Measurements from ENCODE around the gene BEST4. TPM values are rescaled to one million over a fixed set of nuclear protein-coding genes. Genes with fewer than 3 reads are reported as not detected.
"Not testable (repeated sequence)": the region's sequence is repeated elsewhere in the genome, so short reads cannot be mapped to it uniquely, and the experiment has no call there.

BEST4 gene
- total RNA-seq, 4 donors from 2014 or later, result 0.32 TPM; not detected in 3

DNA sequence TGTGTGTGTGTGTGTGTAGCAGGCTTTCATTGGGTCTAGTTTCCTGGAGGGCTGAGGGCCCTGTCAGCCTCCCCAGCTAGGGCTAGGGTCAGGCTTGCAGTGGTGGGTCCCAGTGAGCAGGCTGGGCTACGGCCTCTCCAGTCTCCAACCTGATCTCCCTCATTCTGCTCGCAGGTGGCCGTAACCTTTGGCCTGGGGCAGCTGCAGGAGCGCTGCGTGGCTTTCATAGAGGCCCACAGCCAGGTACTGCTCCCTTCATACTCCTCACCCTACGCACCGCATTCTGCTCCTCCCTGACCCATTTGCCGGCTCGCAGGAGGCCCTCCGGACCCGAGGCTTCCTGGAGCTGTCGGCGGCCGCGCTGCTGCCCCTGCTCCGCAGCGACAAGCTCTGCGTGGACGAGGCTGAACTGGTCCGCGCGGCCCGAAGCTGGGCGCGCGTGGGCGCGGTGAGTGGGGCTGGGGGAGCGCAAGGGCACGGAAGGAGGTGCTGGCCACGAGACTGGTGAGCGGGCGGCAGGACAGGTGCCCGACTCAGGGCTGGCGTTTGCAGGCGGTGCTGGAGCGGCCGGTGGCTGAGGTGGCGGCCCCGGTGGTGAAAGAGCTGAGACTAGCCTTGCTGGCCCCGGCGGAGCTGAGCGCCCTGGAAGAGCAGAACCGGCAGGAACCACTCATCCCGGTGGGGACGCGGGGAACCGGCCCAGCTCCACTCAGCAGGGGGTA is 25.0 kb upstream of the BEST4 start:
- DNase-seq (no peak), ATAC-seq (peak in 1 of 2 donors; percentile 19)
- TF ChIP-seq, protein P1, sequence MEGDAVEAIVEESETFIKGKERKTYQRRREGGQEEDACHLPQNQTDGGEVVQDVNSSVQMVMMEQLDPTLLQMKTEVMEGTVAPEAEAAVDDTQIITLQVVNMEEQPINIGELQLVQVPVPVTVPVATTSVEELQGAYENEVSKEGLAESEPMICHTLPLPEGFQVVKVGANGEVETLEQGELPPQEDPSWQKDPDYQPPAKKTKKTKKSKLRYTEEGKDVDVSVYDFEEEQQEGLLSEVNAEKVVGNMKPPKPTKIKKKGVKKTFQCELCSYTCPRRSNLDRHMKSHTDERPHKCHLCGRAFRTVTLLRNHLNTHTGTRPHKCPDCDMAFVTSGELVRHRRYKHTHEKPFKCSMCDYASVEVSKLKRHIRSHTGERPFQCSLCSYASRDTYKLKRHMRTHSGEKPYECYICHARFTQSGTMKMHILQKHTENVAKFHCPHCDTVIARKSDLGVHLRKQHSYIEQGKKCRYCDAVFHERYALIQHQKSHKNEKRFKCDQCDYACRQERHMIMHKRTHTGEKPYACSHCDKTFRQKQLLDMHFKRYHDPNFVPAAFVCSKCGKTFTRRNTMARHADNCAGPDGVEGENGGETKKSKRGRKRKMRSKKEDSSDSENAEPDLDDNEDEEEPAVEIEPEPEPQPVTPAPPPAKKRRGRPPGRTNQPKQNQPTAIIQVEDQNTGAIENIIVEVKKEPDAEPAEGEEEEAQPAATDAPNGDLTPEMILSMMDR (IDR thresholded peaks at IDR 0.05 in 4 of 5, conservative IDR thresholded peaks at IDR 0.05 in 1 of 5), result no peak
- TF ChIP-seq POLR2A (IDR thresholded peaks at IDR 0.05), result no peak
- Histone ChIP-seq H3K27me3 (no peaks in the 10 kb centered on the region), H3K4me1 (peaks cover 23 to 36% of the 10 kb centered on the region in 2 donors), H3K27ac (peak overlapping the region; percentile 89 to 98 (median 94)), H3K9me3 (no peaks in the 10 kb centered on the region), H3K4me3 (peak overlapping the region; percentile 70 to 92 (median 72)), H3K36me3 (no peaks in the 10 kb centered on the region)
- in situ Hi-C loops (cut with MboI; ENCODE audit: low sequenced_read_pairs in 4 of 4) (no loop called here), intact Hi-C loops (cut with DNase I; ENCODE audit: low total_unique reads) (no loop called here)

DNA sequence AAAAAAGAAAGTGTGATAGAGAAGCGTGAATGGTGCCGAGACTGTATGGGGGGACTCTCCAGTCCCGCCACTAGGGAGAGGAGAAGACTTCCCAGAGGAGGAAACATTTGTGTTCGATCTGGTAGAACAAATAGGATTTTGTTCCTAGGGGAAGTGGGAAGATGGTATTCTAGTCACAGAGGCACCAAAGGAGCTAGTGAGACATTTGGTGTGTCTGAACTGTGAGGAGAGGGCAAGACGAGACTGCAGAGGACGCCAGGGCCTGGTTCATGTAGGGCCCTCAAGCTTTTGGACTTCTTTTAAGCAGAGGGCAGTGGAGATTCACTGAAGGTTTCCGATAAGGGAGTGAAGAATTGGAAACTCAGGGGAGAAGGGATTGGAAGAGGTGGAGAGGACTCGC is 23.3 kb upstream of the BEST4 start:
- no peak for ATAC-seq
- Histone ChIP-seq H3K4me1 (peaks cover 39 to 54% of the 10 kb centered on the region in 2 donors), H3K9me3 (no peaks in the 10 kb centered on the region), H3K4me3 (no peak overlapping the region), H3K27me3 (no peaks in the 10 kb centered on the region), H3K27ac (peak overlapping the region in 3 of 4 donors; percentile 9 to 94 (median 90)), H3K36me3 (no peaks in the 10 kb centered on the region)
- intact Hi-C loops (cut with DNase I; ENCODE audit: low total_unique reads) (no loop called here), in situ Hi-C loops (cut with MboI; ENCODE audit: low sequenced_read_pairs in 4 of 4) (no loop called here)
- no peak for TF ChIP-seq POLR2A (IDR thresholded peaks at IDR 0.05)
- TF ChIP-seq, protein P1 (IDR thresholded peaks at IDR 0.05 in 4 of 5, conservative IDR thresholded peaks at IDR 0.05 in 1 of 5), result no peak
- DNase-seq, result no peak

DNA sequence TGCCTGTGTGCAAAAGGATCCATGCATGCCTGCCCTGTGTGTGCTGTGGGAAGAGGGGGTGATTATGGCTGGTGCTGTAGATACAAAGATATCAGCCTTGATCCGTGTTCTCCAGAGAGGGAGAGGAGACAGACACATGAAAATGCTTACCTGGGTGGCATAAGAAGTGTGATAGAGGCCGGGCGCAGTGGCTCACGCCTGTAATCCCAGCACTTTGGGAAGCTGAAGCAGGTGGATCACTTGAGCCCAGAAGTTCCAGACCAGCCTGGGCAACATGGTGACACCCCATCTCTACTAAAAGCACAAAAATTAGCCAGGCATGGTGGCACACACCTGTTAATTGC is 22.8 kb upstream of the BEST4 start:
- H3K9me3 ChIP-seq; H3K4me3 ChIP-seq; H3K36me3 ChIP-seq; ATAC-seq; H3K27me3 ChIP-seq; intact Hi-C loops (cut with DNase I; ENCODE audit: low total_unique reads); in situ Hi-C loops (cut with MboI; ENCODE audit: low sequenced_read_pairs in 4 of 4); DNase-seq: not testable (repeated sequence)
- peaks cover 39 to 58% of the 10 kb centered on the region in 2 donors for H3K4me1 ChIP-seq
- H3K27ac ChIP-seq, result peak overlapping the region in 3 of 4 donors; percentile 84 to 94 (median 90)

DNA sequence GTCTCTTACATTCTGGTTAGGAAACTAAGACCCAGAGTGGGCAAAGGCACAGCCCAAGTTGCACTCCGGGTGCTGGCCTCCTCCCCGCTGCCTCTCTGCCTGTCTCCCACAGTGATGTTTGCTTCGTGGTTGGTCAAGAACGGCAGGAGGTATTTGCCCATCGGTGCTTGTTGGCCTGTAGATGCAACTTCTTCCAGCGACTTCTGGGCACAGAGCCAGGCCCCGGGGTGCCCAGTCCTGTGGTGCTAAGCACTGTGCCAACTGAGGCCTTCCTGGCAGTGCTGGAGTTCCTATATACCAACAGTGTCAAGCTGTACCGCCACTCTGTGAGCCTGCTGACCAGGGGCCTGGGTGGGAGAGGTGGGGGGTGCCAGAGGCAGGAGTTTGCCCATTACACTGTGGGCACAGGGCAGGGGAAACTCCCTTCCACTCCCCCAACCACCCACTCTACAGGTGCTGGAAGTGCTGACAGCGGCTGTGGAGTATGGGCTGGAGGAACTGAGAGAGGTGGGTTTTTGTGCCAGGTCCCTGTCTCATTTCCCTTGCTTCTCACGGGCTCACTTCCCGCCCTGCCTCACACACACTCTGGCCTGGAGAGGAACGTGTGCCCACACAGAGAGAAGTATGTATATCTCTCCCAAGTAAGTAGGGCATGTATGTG is 22.3 kb upstream of the BEST4 start:
- DNase-seq, result no peak
- intact Hi-C loops (cut with DNase I; ENCODE audit: low total_unique reads) (no loop called here), in situ Hi-C loops (cut with MboI; ENCODE audit: low sequenced_read_pairs in 4 of 4) (no loop called here)
- peak overlapping the region; percentile 84 to 94 (median 92) for H3K27ac ChIP-seq
- H3K4me3 ChIP-seq, result no peak overlapping the region
- TF ChIP-seq, protein P1 (IDR thresholded peaks at IDR 0.05 in 4 of 5, conservative IDR thresholded peaks at IDR 0.05 in 1 of 5), result no peak
- TF ChIP-seq POLR2A (IDR thresholded peaks at IDR 0.05), result no peak
- no peaks in the 10 kb centered on the region for H3K9me3 ChIP-seq
- H3K36me3 ChIP-seq, result peaks cover 0 to 6% of the 10 kb centered on the region in 2 donors
- ATAC-seq, result no peak
- no peaks in the 10 kb centered on the region for H3K27me3 ChIP-seq
- peaks cover 39 to 61% of the 10 kb centered on the region in 2 donors for H3K4me1 ChIP-seq
